HCT116 (cell line): ENCODE results near the gene SPOCD1. TPM values are rescaled to one million over a fixed set of nuclear protein-coding genes. Genes with fewer than 3 reads are reported as not detected.

Source experiments
- ATAC-seq: fragments of 200-7000 bp; cut with Tn5 transposase; 2 replicates; pipeline ENCODE4 v1.9.1; 2020; ENCODE audit warnings: mild to moderate bottlenecking, moderate library complexity
- BruUV-seq: library from RNA; stranded (reverse); fragments of 400-500 nt; replicated peaks from 2 replicates; lab custom pipeline; 2021; lab: Mats Ljungman, UMichigan
- CTCF ChIA-PET: fragments of 300-600 bp; sonication (Branson Sonifier 250); formaldehyde crosslinking; loops from one replicate; lab custom pipeline; 2021; ENCODE audit warnings: antibody characterized with exemption; lab: Charles Lee
- POLR2A ChIA-PET: fragments of 300-600, 350-600 bp; sonication (Branson Sonifier 250); formaldehyde crosslinking; loops from one replicate; lab custom pipeline; 2021; ENCODE audit warnings: antibody characterized with exemption; lab: Charles Lee
- RAD21 ChIA-PET, 2 experiments: fragments of 300-600 bp; sonication (Branson Sonifier 250); formaldehyde crosslinking; loops; one replicate each; lab custom pipeline; 2023; ENCODE audit warnings: low total read pairs in 2 of 2; ENCODE audit not compliant: uncharacterized antibody in 2 of 2, unreplicated experiment in 2 of 2, low non-redundant PET in 1 of 2; lab: Charles Lee
- DNase-seq: peaks from one replicate; pipeline ENCODE4 v3.0.0-alpha.2; 2010; ENCODE audit warnings: low read depth, low spot score
- H2AFZ ChIP-seq: fragments of 200-600 bp; shearing (Covaris generic), sonication (generic); 2 replicates; pipeline ENCODE4 v1.6.1; 2017; ENCODE audit warnings: low read depth, mixed run types, mixed read lengths, antibody characterized with exemption, low read length; ENCODE audit not compliant: poor library complexity, severe bottlenecking
- H3K27ac ChIP-seq: 2 replicates; pipeline ENCODE4 v1.5.1; 2012; ENCODE audit warnings: low read depth, low read length
- H3K27me3 ChIP-seq: fragments of 200-600 bp; sonication (generic); 2 replicates; pipeline ENCODE4 v1.6.1; 2016; ENCODE audit warnings: mixed run types, low read length, mixed read lengths; ENCODE audit not compliant: insufficient read depth
- H3K36me3 ChIP-seq, 2 experiments: fragments of 200-500 bp in 1 of 2; fragments of 200-600 bp in 1 of 2; sonication (Bioruptor generic) in 1 of 2; sonication (generic) in 1 of 2; 2 replicates each; pipeline versions ENCODE4 v1.5.1 to v1.6.1; 2014 to 2016; ENCODE audit warnings: low read length in 2 of 2, inconsistent platforms in 1 of 2, mixed read lengths in 1 of 2, mixed run types in 1 of 2; ENCODE audit not compliant: insufficient read depth in 2 of 2, control insufficient read depth in 1 of 2
- H3K4me1 ChIP-seq, 2 experiments: fragments of 200-600 bp in 1 of 2; sonication (generic) in 1 of 2; 2 replicates each; pipeline versions ENCODE4 v1.5.1 to v1.6.1; 2012 to 2017; ENCODE audit warnings: low read length in 2 of 2, inconsistent platforms in 1 of 2, mild to moderate bottlenecking in 1 of 2, mixed read lengths in 1 of 2, mixed run types in 1 of 2, moderate library complexity in 1 of 2; ENCODE audit not compliant: insufficient read depth in 2 of 2, control insufficient read depth in 1 of 2
- H3K4me2 ChIP-seq: fragments of 200-600 bp; sonication (generic); 2 replicates; pipeline ENCODE4 v1.6.1; 2017; ENCODE audit warnings: mixed run types, low read length, mixed read lengths
- H3K4me3 ChIP-seq, 2 experiments: fragments of 200-600 bp in 1 of 2; sonication (generic) in 1 of 2; replicated peaks in 1 of 2; 2 replicates each; pipeline ENCODE4 v1.5.1; 2011 to 2016; ENCODE audit warnings: low read length in 2 of 2, control low read depth in 1 of 2, low read depth in 1 of 2, mild to moderate bottlenecking in 1 of 2, mixed read lengths in 1 of 2, mixed run types in 1 of 2
- H3K79me2 ChIP-seq: fragments of 200-600 bp; sonication (generic); 2 replicates; pipeline ENCODE4 v1.6.1; 2017; ENCODE audit warnings: mild to moderate bottlenecking, mixed run types, low read length, moderate library complexity, mixed read lengths; ENCODE audit not compliant: insufficient read depth
- H3K9ac ChIP-seq: fragments of 200-600 bp; sonication (generic); 2 replicates; pipeline ENCODE4 v1.6.1; 2016; ENCODE audit warnings: low read length, mixed read lengths
- H3K9me2 ChIP-seq: fragments of 200-600 bp; sonication (generic), shearing (Covaris generic); 2 replicates; pipeline ENCODE4 v1.6.1; 2017; ENCODE audit warnings: mixed run types, mild to moderate bottlenecking, moderate library complexity; ENCODE audit not compliant: insufficient read depth
- H3K9me3 ChIP-seq, 2 experiments: fragments of 200-500 bp in 1 of 2; fragments of 200-600 bp in 1 of 2; sonication (Bioruptor generic) in 1 of 2; sonication (generic) in 1 of 2; 2 replicates each; pipeline ENCODE4 v1.6.1; 2014 to 2017; ENCODE audit warnings: low read length in 2 of 2, mixed read lengths in 2 of 2, inconsistent platforms in 1 of 2, low read depth in 1 of 2, mild to moderate bottlenecking in 1 of 2, mixed run types in 1 of 2, moderate library complexity in 1 of 2; ENCODE audit not compliant: control insufficient read depth in 1 of 2, insufficient read depth in 1 of 2
- H4K20me1 ChIP-seq: fragments of 200-600 bp; sonication (generic), shearing (Covaris generic); 2 replicates; pipeline ENCODE4 v1.6.1; 2017; ENCODE audit warnings: mixed run types, mild to moderate bottlenecking, moderate library complexity; ENCODE audit not compliant: insufficient read depth
- EGR1 ChIP-seq: IDR thresholded peaks from 2 replicates; pipeline ENCODE4 v1.6.1; 2012; ENCODE audit warnings: low read depth
- EZH2 ChIP-seq: fragments of 200-600 bp; sonication (generic); IDR thresholded peaks from 2 replicates; pipeline ENCODE4 v1.6.1; 2017; ENCODE audit warnings: antibody characterized with exemption, mixed run types
- EZH2phosphoT487 ChIP-seq: fragments of 200-600 bp; IDR thresholded peaks from 2 replicates; pipeline ENCODE4 v1.6.1; 2018; ENCODE audit warnings: antibody characterized with exemption, borderline replicate concordance
- FOSL1 ChIP-seq: IDR thresholded peaks from 2 replicates; pipeline ENCODE4 v1.6.1; 2012; ENCODE audit warnings: low read depth
- JUND ChIP-seq: IDR thresholded peaks from 2 replicates; pipeline ENCODE4 v1.6.1; 2012
- POLR2A ChIP-seq: IDR thresholded peaks from 2 replicates; pipeline ENCODE4 v1.7.0; 2011; ENCODE audit warnings: borderline replicate concordance; ENCODE audit not compliant: insufficient read depth, insufficient read length; ENCODE audit errors: extremely low read depth
- POLR2AphosphoS5 ChIP-seq: IDR thresholded peaks from 2 replicates; pipeline ENCODE4 v1.6.1; 2011; ENCODE audit warnings: mild to moderate bottlenecking, low read depth, low read length, moderate library complexity
- YY1 ChIP-seq: IDR thresholded peaks from 2 replicates; pipeline ENCODE4 v1.6.1; 2011; ENCODE audit warnings: low read length, low read depth, moderate library complexity, mild to moderate bottlenecking; ENCODE audit not compliant: insufficient replicate concordance; ENCODE audit errors: extremely low read depth
- ZBTB33 ChIP-seq: IDR thresholded peaks from 2 replicates; pipeline ENCODE4 v1.6.1; 2011; ENCODE audit warnings: mild to moderate bottlenecking, low read length, moderate library complexity; ENCODE audit not compliant: insufficient replicate concordance; ENCODE audit errors: extremely low read depth
- intact Hi-C: fragments of 100-400 bp; cut with micrococcal nuclease; formaldehyde crosslinking; loops from 2 replicates; pipeline ENCODE4 v1.10.0; 2022
- total RNA-seq: library from RNA; stranded (reverse); gene quantifications from one replicate; pipeline ENCODE4 v1.2.1, GENCODE V29; 2021; ENCODE audit not compliant: unreplicated experiment
- TF ChIP-seq, protein P1 (sequence below): IDR thresholded peaks from 2 replicates; pipeline ENCODE4 v1.6.1; 2012; ENCODE audit warnings: low read depth

The SPOCD1 gene
- total RNA-seq, 1 experiment from 2014 or later, result 5.0 TPM

DNA sequence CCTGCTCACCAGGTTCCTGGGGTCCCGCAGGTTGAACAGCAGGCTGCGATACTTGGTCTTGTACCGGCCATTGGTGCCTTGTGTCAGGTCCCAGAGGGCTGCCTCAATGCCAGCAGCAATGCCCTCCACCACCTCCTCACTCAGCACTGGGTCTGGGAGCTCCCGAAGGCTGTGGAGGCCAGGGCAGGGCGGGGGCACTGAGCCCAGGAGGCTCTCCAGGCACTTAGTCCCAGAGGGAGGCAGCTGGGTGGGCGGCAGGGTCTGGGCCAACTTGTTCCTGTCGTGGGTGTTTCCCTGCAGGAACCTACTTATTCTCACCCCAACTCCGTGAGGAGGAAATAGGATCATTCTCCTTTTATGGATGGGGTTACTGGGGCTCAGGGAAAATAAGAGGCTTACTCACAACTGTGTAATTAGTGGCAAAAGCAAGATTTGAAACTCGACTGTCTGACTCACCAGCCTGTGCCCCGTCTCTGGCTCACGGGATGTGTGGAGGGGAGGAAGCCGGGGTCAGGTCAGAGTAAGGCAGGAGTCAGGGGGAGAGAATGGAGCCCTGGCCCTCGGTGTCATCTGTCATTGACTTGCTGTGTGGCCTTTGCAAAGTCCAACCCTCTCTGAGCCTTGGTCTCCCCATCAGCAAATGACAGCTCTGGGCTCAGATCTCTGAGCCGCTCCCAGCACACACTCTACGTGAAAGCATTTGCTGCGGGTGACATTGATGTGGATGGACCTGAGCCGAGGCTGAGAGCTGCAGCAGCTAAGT, 17.2 kb downstream of the SPOCD1 start:
- H3K4me1 ChIP-seq, result peaks cover 12 to 44% of the 10 kb centered on the region in 2 experiments
- H3K4me2 ChIP-seq, result peak overlapping the region; percentile 74
- H3K9me2 ChIP-seq, result no peaks in the 10 kb centered on the region
- CTCF ChIA-PET, result interaction anchor here (0.6 to 2.4 kb wide), 5 partner anchors 10 to 165 kb away, joined by 3 to 8 read pairs (median 5); no protein-coding TSS in a partner anchor
- DNase-seq, result no peak
- H2AFZ ChIP-seq, result peak overlapping the region; percentile 33
- TF ChIP-seq FOSL1 (no peak), EGR1 (peak; percentile 52; the same call in 1 of the 2 replicates)
- TF ChIP-seq, all 23 proteins: peak for 1
- no peaks in the 10 kb centered on the region for H3K36me3 ChIP-seq
- peak overlapping the region; percentile 39; the same call in 1 of the 2 replicates for H3K27ac ChIP-seq
- no peaks in the 10 kb centered on the region for H3K79me2 ChIP-seq
- POLR2A ChIA-PET, result no interaction called here
- H4K20me1 ChIP-seq, result no peaks in the 10 kb centered on the region
- H3K9ac ChIP-seq, result 0 out of 2 replicates have a peak overlapping the region, but pooled peaks have one; percentile 9
- H3K9me3 ChIP-seq, result no peaks in the 10 kb centered on the region
- H3K4me3 ChIP-seq, result peak overlapping the region in 1 of 2 experiments; percentile 24; a peak in 1 of 4 replicates
- BruUV-seq, result no TSS peak
- intact Hi-C loops, result no loop called here
- ATAC-seq, result peak; percentile 73
- no peaks in the 10 kb centered on the region for H3K27me3 ChIP-seq
- RAD21 ChIA-PET, result interaction anchor here in 1 of 2 experiments (0.6 kb wide), 1 partner anchor 9 kb away, joined by 5 read pairs; no protein-coding TSS in a partner anchor

DNA sequence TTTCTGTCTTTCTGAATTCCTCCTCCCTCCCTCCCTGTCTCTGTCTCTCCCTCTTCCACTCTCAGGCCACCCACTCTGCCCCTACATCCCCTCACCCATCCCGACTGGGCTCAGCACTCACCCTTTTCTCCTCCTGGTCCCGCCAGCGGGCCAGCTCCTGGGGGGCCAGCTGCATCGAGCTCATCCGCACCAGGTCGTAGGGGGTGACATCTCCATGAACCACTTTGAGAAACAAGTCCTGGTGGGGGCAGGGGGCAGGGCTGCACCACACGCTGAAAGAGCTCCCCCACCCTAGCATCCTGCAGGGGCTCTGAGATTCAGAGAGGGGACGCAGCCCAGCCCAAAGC, 17.8 kb downstream of the SPOCD1 start:
- no TSS peak for BruUV-seq
- POLR2A ChIA-PET, result interaction anchor here (0.8 kb wide), 1 partner anchor 9 kb away, joined by 3 read pairs; no protein-coding TSS in a partner anchor
- no peaks in the 10 kb centered on the region for H3K36me3 ChIP-seq
- H3K79me2 ChIP-seq, result no peaks in the 10 kb centered on the region
- DNase-seq (no peak), ATAC-seq (no peak)
- peak overlapping the region; percentile 39; the same call in 1 of the 2 replicates for H3K27ac ChIP-seq
- peaks cover 12 to 44% of the 10 kb centered on the region in 2 experiments for H3K4me1 ChIP-seq
- H3K27me3 ChIP-seq, result no peaks in the 10 kb centered on the region
- H3K4me3 ChIP-seq, result peak overlapping the region in 1 of 2 experiments; percentile 24; a peak in 1 of 4 replicates
- RAD21 ChIA-PET, result no interaction called here
- H3K4me2 ChIP-seq, result peak overlapping the region; percentile 74
- H2AFZ ChIP-seq, result no peak overlapping the region
- no peaks in the 10 kb centered on the region for H3K9me2 ChIP-seq
- H4K20me1 ChIP-seq, result no peaks in the 10 kb centered on the region
- intact Hi-C loops, result no loop called here
- H3K9ac ChIP-seq, result no peak overlapping the region
- CTCF ChIA-PET, result interaction anchor here (0.6 to 2.4 kb wide), 4 partner anchors 9 to 166 kb away, joined by 3 to 8 read pairs (median 4); no protein-coding TSS in a partner anchor
- no peaks in the 10 kb centered on the region for H3K9me3 ChIP-seq
- no peak for TF ChIP-seq JUND
- TF ChIP-seq POLR2AphosphoS5, result no peak
- no peak for TF ChIP-seq ZBTB33
- TF ChIP-seq POLR2A, result no peak
- TF ChIP-seq YY1, result no peak
- no peak for TF ChIP-seq EZH2phosphoT487
- TF ChIP-seq, protein P1, sequence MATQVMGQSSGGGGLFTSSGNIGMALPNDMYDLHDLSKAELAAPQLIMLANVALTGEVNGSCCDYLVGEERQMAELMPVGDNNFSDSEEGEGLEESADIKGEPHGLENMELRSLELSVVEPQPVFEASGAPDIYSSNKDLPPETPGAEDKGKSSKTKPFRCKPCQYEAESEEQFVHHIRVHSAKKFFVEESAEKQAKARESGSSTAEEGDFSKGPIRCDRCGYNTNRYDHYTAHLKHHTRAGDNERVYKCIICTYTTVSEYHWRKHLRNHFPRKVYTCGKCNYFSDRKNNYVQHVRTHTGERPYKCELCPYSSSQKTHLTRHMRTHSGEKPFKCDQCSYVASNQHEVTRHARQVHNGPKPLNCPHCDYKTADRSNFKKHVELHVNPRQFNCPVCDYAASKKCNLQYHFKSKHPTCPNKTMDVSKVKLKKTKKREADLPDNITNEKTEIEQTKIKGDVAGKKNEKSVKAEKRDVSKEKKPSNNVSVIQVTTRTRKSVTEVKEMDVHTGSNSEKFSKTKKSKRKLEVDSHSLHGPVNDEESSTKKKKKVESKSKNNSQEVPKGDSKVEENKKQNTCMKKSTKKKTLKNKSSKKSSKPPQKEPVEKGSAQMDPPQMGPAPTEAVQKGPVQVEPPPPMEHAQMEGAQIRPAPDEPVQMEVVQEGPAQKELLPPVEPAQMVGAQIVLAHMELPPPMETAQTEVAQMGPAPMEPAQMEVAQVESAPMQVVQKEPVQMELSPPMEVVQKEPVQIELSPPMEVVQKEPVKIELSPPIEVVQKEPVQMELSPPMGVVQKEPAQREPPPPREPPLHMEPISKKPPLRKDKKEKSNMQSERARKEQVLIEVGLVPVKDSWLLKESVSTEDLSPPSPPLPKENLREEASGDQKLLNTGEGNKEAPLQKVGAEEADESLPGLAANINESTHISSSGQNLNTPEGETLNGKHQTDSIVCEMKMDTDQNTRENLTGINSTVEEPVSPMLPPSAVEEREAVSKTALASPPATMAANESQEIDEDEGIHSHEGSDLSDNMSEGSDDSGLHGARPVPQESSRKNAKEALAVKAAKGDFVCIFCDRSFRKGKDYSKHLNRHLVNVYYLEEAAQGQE, result no peak
- TF ChIP-seq EZH2, result no peak
